ENCODE measurements around the gene KIFC1. TPM values are rescaled to one million over a fixed set of nuclear protein-coding genes. Genes with fewer than 3 reads are reported as not detected.
"Not testable (repeated sequence)": the region's sequence is repeated elsewhere in the genome, so short reads cannot be mapped to it uniquely, and the experiment has no call there.

Gene KIFC1
- total RNA-seq = 78.3 and 80.9 TPM in 2 replicates

- H3K27me3 Mint-ChIP-seq (ENCODE audit: low read depth) = no peaks in the 10 kb centered on the region
- DNase-seq (ENCODE audit: low spot score) = peak; percentile 99
- no peaks in the 10 kb centered on the region for H3K9me3 Mint-ChIP-seq
- peak within 1 kb of the TSS; percentile 87 for H3K4me3 Mint-ChIP-seq (ENCODE audit: low read depth)
- peaks cover 26% of the 10 kb centered on the region for H3K36me3 Mint-ChIP-seq (ENCODE audit: low read depth)
- peak within 1 kb of the TSS; percentile 94 for H3K27ac Mint-ChIP-seq
- intact Hi-C loops (cut with micrococcal nuclease) = loop anchor here (1.0 to 5.0 kb wide), 7 partner anchors 19 to 184 kb away; partner anchors contain the start of genes CUTA, RGL2, RING1 and TAPBP
- peaks cover 42% of the 10 kb centered on the region for H3K4me1 Mint-ChIP-seq (ENCODE audit: low read depth)
Measured at GRCh38 chr6:33391278-33391921, at the start of gene KIFC1. Gene KIFC1 (plus strand): TSS chr6:33391823. CDS start chr6:33391986, 163 bp downstream.

GRCh38 chr6:33343606-33343952 lies 48.0 kb upstream of the KIFC1 start:
- intact Hi-C loops (cut with micrococcal nuclease) = loop anchor here (10.0 kb wide), 1 partner anchor 739 kb away; no protein-coding TSS in a partner anchor
- DNase-seq (ENCODE audit: low spot score); H3K36me3 Mint-ChIP-seq (ENCODE audit: low read depth); H3K9me3 Mint-ChIP-seq; H3K27me3 Mint-ChIP-seq (ENCODE audit: low read depth): not testable (repeated sequence)
- Mint-ChIP-seq H3K27ac (peak overlapping the region; percentile 71), H3K4me3 (ENCODE audit: low read depth) (peak overlapping the region; percentile 48), H3K4me1 (ENCODE audit: low read depth) (peaks cover 28% of the 10 kb centered on the region)

- peaks cover 25% of the 10 kb centered on the region for H3K4me1 Mint-ChIP-seq (ENCODE audit: low read depth)
- DNase-seq (ENCODE audit: low spot score) = peak; percentile 55
- H3K27ac Mint-ChIP-seq = peak overlapping the region; percentile 71
- H3K36me3 Mint-ChIP-seq (ENCODE audit: low read depth) = no peaks in the 10 kb centered on the region
- H3K27me3 Mint-ChIP-seq (ENCODE audit: low read depth) = peaks cover 3% of the 10 kb centered on the region
- H3K9me3 Mint-ChIP-seq = no peaks in the 10 kb centered on the region
- intact Hi-C loops (cut with micrococcal nuclease) = loop anchor here (2.0 to 10.0 kb wide), 2 partner anchors 47 to 739 kb away; partner anchors contain the start of gene KIFC1
- H3K4me3 Mint-ChIP-seq (ENCODE audit: low read depth) = peak overlapping the region; percentile 48
Measured at GRCh38 chr6:33343953-33344611, 47.5 kb upstream of the KIFC1 start.

- Mint-ChIP-seq H3K4me1 (ENCODE audit: low read depth) (peaks cover 24% of the 10 kb centered on the region), H3K27me3 (ENCODE audit: low read depth) (peaks cover 2% of the 10 kb centered on the region), H3K4me3 (ENCODE audit: low read depth) (peak overlapping the region; percentile 69), H3K9me3 (no peaks in the 10 kb centered on the region), H3K36me3 (ENCODE audit: low read depth) (no peaks in the 10 kb centered on the region), H3K27ac (peak overlapping the region; percentile 82)
- intact Hi-C loops (cut with micrococcal nuclease) = loop anchor here (2.0 to 10.0 kb wide), 3 partner anchors 33 to 740 kb away; partner anchors contain the start of genes KIFC1 and TAPBP
- DNase-seq (ENCODE audit: low spot score) = peak; percentile 62
Measured at GRCh38 chr6:33344701-33345697, 46.6 kb upstream of the KIFC1 start.

GRCh38 chr6:33346972-33347371 lies 44.7 kb upstream of the KIFC1 start:
- H3K4me3 Mint-ChIP-seq (ENCODE audit: low read depth); H3K9me3 Mint-ChIP-seq; DNase-seq (ENCODE audit: low spot score); H3K36me3 Mint-ChIP-seq (ENCODE audit: low read depth); H3K27ac Mint-ChIP-seq; H3K27me3 Mint-ChIP-seq (ENCODE audit: low read depth): not testable (repeated sequence)
- intact Hi-C loops (cut with micrococcal nuclease) = loop anchor here (5.0 to 10.0 kb wide), 2 partner anchors 35 to 742 kb away; partner anchors contain the start of gene TAPBP
- peaks cover 24% of the 10 kb centered on the region for H3K4me1 Mint-ChIP-seq (ENCODE audit: low read depth)

- intact Hi-C loops (cut with micrococcal nuclease) = loop anchor here (5.0 to 10.0 kb wide), 2 partner anchors 36 to 743 kb away; partner anchors contain the start of gene TAPBP
Measured at GRCh38 chr6:33347816-33348215, 43.8 kb upstream of the KIFC1 start.

GRCh38 chr6:33355860-33356259 lies 35.8 kb upstream of the KIFC1 start:
- H3K4me1 Mint-ChIP-seq (ENCODE audit: low read depth); H3K36me3 Mint-ChIP-seq (ENCODE audit: low read depth); intact Hi-C loops (cut with micrococcal nuclease); H3K4me3 Mint-ChIP-seq (ENCODE audit: low read depth); DNase-seq (ENCODE audit: low spot score); H3K9me3 Mint-ChIP-seq; H3K27ac Mint-ChIP-seq: not testable (repeated sequence)
- peaks cover 20% of the 10 kb centered on the region for H3K27me3 Mint-ChIP-seq (ENCODE audit: low read depth)

More at GRCh38 chr6:33347816-33348215, 43.8 kb upstream of the KIFC1 start:
- H3K27me3 Mint-ChIP-seq (ENCODE audit: low read depth) = peaks cover 5% of the 10 kb centered on the region
- H3K36me3 Mint-ChIP-seq (ENCODE audit: low read depth) = no peaks in the 10 kb centered on the region
- DNase-seq (ENCODE audit: low spot score) = no peak
- no peak overlapping the region for H3K27ac Mint-ChIP-seq
- peaks cover 24% of the 10 kb centered on the region for H3K4me1 Mint-ChIP-seq (ENCODE audit: low read depth)
- no peaks in the 10 kb centered on the region for H3K9me3 Mint-ChIP-seq
- H3K4me3 Mint-ChIP-seq (ENCODE audit: low read depth) = no peak overlapping the region

GRCh38 chr6:33356295-33356694 lies 35.3 kb upstream of the KIFC1 start:
- Mint-ChIP-seq H3K36me3 (ENCODE audit: low read depth) (no peaks in the 10 kb centered on the region), H3K27me3 (ENCODE audit: low read depth) (peaks cover 22% of the 10 kb centered on the region), H3K9me3 (no peaks in the 10 kb centered on the region), H3K4me3 (ENCODE audit: low read depth) (no peak overlapping the region), H3K27ac (no peak overlapping the region), H3K4me1 (ENCODE audit: low read depth) (no peaks in the 10 kb centered on the region)
- no peak for DNase-seq (ENCODE audit: low spot score)
- intact Hi-C loops (cut with micrococcal nuclease) = no loop called here

- H3K4me3 Mint-ChIP-seq (ENCODE audit: low read depth); intact Hi-C loops (cut with micrococcal nuclease); H3K36me3 Mint-ChIP-seq (ENCODE audit: low read depth); DNase-seq (ENCODE audit: low spot score); H3K4me1 Mint-ChIP-seq (ENCODE audit: low read depth); H3K27ac Mint-ChIP-seq; H3K9me3 Mint-ChIP-seq: not testable (repeated sequence)
- peaks cover 22% of the 10 kb centered on the region for H3K27me3 Mint-ChIP-seq (ENCODE audit: low read depth)
Measured at GRCh38 chr6:33357160-33357871, 34.3 kb upstream of the KIFC1 start.

GRCh38 chr6:33359331-33359730 lies 32.3 kb upstream of the KIFC1 start:
- H3K36me3 Mint-ChIP-seq (ENCODE audit: low read depth) = no peaks in the 10 kb centered on the region
- DNase-seq (ENCODE audit: low spot score) = no peak
- H3K9me3 Mint-ChIP-seq = no peaks in the 10 kb centered on the region
- H3K4me1 Mint-ChIP-seq (ENCODE audit: low read depth) = peaks cover under 1% of the 10 kb centered on the region
- H3K27me3 Mint-ChIP-seq (ENCODE audit: low read depth) = peaks cover 14% of the 10 kb centered on the region
- no peak overlapping the region for H3K4me3 Mint-ChIP-seq (ENCODE audit: low read depth)
- H3K27ac Mint-ChIP-seq = no peak overlapping the region
- intact Hi-C loops (cut with micrococcal nuclease) = no loop called here

- H3K4me3 Mint-ChIP-seq (ENCODE audit: low read depth); intact Hi-C loops (cut with micrococcal nuclease); H3K27ac Mint-ChIP-seq; H3K36me3 Mint-ChIP-seq (ENCODE audit: low read depth); H3K9me3 Mint-ChIP-seq; H3K4me1 Mint-ChIP-seq (ENCODE audit: low read depth); DNase-seq (ENCODE audit: low spot score): not testable (repeated sequence)
- H3K27me3 Mint-ChIP-seq (ENCODE audit: low read depth) = peaks cover 12% of the 10 kb centered on the region
Measured at GRCh38 chr6:33363486-33363885, 28.1 kb upstream of the KIFC1 start.

All from activated T-helper 2 cell treated with anti-CD3 and anti-CD28 coated beads, Interferon-gamma antibody, Interleukin-2, Interleukin-4, amounts not matched to agents 10 μg/mL and 5 μg/mL and 100 μg/mL, durations not matched to agents 14 hours and 24 hours and 36 hours (primary cell).